HepG2 (cell line): Measurements from ENCODE around the gene TTC9. TPM values are rescaled to one million over a fixed set of nuclear protein-coding genes. Genes with fewer than 3 reads are reported as not detected.

Experiments used
- ATAC-seq: fragments of 200-7000 bp; cut with Tn5 transposase; 3 replicates; pipeline ENCODE4 v1.9.1; 2020; ENCODE audit warnings: mild to moderate bottlenecking, moderate library complexity
- BruUV-seq: library from RNA; stranded (reverse); fragments of 400-500 nt; replicated peaks from 2 replicates; lab custom pipeline; 2021; lab: Mats Ljungman, UMichigan
- CTCF ChIA-PET: fragments of 300-600 bp; formaldehyde crosslinking; extraction: SDS; loops from one replicate; lab custom pipeline; 2021; ENCODE audit warnings: low total read pairs, inconsistent platforms, low intra/inter-chr PET ratio; lab: Yijun Ruan, JAX
- POLR2A ChIA-PET: fragments of 350-600 bp; sonication (Branson Sonifier 250); formaldehyde crosslinking; loops from one replicate; lab custom pipeline; 2020; ENCODE audit warnings: antibody characterized with exemption, inconsistent platforms; lab: Yijun Ruan, JAX
- DNase-seq: peaks from one replicate; pipeline ENCODE4 v3.0.0-alpha.2; 2015; ENCODE audit warnings: low spot score
- FAIRE-seq: peaks from 3 replicates; lab custom pipeline; 2011; peaks lifted over from hg19 to GRCh38; lab: Jason Lieb, UNC
- H2AFZ ChIP-seq: one replicate; pipeline ENCODE4 v1.6.1; 2011; ENCODE audit warnings: low read length, inconsistent platforms
- H3K27ac ChIP-seq: fragments of 300-600 bp; 3 replicates; pipeline ENCODE4 v1.8.0; 2011; ENCODE audit warnings: mixed run types, mild to moderate bottlenecking, mixed read lengths, low read length, inconsistent platforms; ENCODE audit not compliant: insufficient read depth; ENCODE audit errors: extremely low read length
- H3K27me3 ChIP-seq, 2 experiments: fragments of 200-600 bp in 1 of 2; 2 replicates in 1 of 2; 3 replicates in 1 of 2; pipeline versions ENCODE4 v1.6.0 to v1.8.0; 2011; ENCODE audit warnings: low read length in 2 of 2, mild to moderate bottlenecking in 2 of 2, moderate library complexity in 2 of 2, inconsistent platforms in 1 of 2; ENCODE audit not compliant: insufficient read depth in 2 of 2, control insufficient read depth in 1 of 2
- H3K36me3 ChIP-seq, 2 experiments: fragments of 200-600 bp in 1 of 2; replicated peaks in 1 of 2; 2 replicates in 1 of 2; 3 replicates in 1 of 2; pipeline versions ENCODE4 v1.5.1 to v1.8.0; 2011; ENCODE audit warnings: low read length in 2 of 2, inconsistent platforms in 1 of 2; ENCODE audit not compliant: insufficient read depth in 2 of 2, control insufficient read depth in 1 of 2
- H3K4me1 ChIP-seq: 2 replicates; pipeline ENCODE4 v1.5.1; 2012; ENCODE audit warnings: low read length, inconsistent platforms; ENCODE audit not compliant: insufficient read depth
- H3K4me2 ChIP-seq: 2 replicates; pipeline ENCODE4 v1.6.0; 2011; ENCODE audit warnings: low read depth, low read length, inconsistent platforms
- H3K4me3 ChIP-seq, 3 experiments: fragments of 200-600 bp in 1 of 3; sonication (generic), shearing (Covaris generic) in 1 of 3; replicated peaks in 1 of 3; 2 replicates each; pipeline ENCODE4 v1.5.1; 2011 to 2016; ENCODE audit warnings: low read length in 3 of 3, inconsistent platforms in 2 of 3, low read depth in 2 of 3, mild to moderate bottlenecking in 2 of 3, control low read depth in 1 of 3, mixed read lengths in 1 of 3; ENCODE audit not compliant: insufficient read depth in 1 of 3
- H3K79me2 ChIP-seq: one replicate; pipeline ENCODE4 v1.6.1; 2011; ENCODE audit warnings: low read length, inconsistent platforms; ENCODE audit not compliant: insufficient read depth
- H3K9ac ChIP-seq: 2 replicates; pipeline ENCODE4 v1.6.0; 2011; ENCODE audit warnings: mild to moderate bottlenecking, low read depth, low read length, inconsistent platforms; ENCODE audit not compliant: insufficient read depth
- H3K9me3 ChIP-seq: 2 replicates; pipeline ENCODE4 v1.5.1; 2012; ENCODE audit warnings: mild to moderate bottlenecking, low read length
- H4K20me1 ChIP-seq: 2 replicates; pipeline ENCODE4 v1.6.0; 2011; ENCODE audit warnings: inconsistent platforms, mild to moderate bottlenecking, low read length, moderate library complexity; ENCODE audit not compliant: insufficient read depth
- EZH2 ChIP-seq: conservative IDR thresholded peaks from 2 replicates; pipeline ENCODE4 v1.6.1; 2012; ENCODE audit warnings: mild to moderate bottlenecking, low read depth, low read length, moderate library complexity
- GABPA ChIP-seq, 2 experiments: IDR thresholded peaks; 2 replicates each; pipeline ENCODE4 v1.6.1; 2011 to 2016; ENCODE audit warnings: low read depth in 2 of 2, low read length in 1 of 2, missing biosample characterization in 1 of 2, missing genetic modification characterization in 1 of 2
- HDAC2 ChIP-seq: sonication (generic); formaldehyde crosslinking; IDR thresholded peaks from 2 replicates; pipeline ENCODE4 v1.4.0; 2020; ENCODE audit warnings: missing genetic modification reagents
- TFAP4 ChIP-seq: sonication (generic); IDR thresholded peaks from 2 replicates; pipeline ENCODE4 v1.6.1; 2016; ENCODE audit warnings: low read depth, borderline replicate concordance
- THYN1 ChIP-seq: sonication (generic); formaldehyde crosslinking; IDR thresholded peaks from 2 replicates; pipeline ENCODE4 v1.8.1; 2023; ENCODE audit warnings: low read depth, mild to moderate bottlenecking, moderate library complexity, missing genetic modification reagents, borderline replicate concordance
- ZBTB34 ChIP-seq: sonication (generic); formaldehyde crosslinking; IDR thresholded peaks from 2 replicates; pipeline ENCODE4 v1.8.0; 2022; ENCODE audit warnings: mild to moderate bottlenecking, missing genetic modification reagents
- ZSCAN31 ChIP-seq: sonication (generic); formaldehyde crosslinking; IDR thresholded peaks from 2 replicates; pipeline ENCODE4 v1.5.0; 2020; ENCODE audit warnings: low read depth, mild to moderate bottlenecking, missing genetic modification reagents
- WGBS: methylation state at CpG from one replicate; pipeline ENCODE4 v1.1.6; 2017; ENCODE audit warnings: low lambda C conversion rate; 5-methylcytosine and 5-hydroxymethylcytosine counted together
- in situ Hi-C: cut with HindIII; loops from 2 replicates; pipeline ENCODE4 v1.10.0; 2017; ENCODE audit warnings: low pct_unique_long_range_greater_than_20kb; ENCODE audit not compliant: extremely low pct_ligation_motif_present
- intact Hi-C: fragments of 100-400 bp; cut with micrococcal nuclease; formaldehyde crosslinking; loops from one replicate; pipeline ENCODE4 v1.10.0; 2022; ENCODE audit not compliant: unreplicated experiment
- polyA plus RNA-seq, 8 experiments: library from polyadenylated mRNA; depleted of rRNA in 3 of 8; stranded (reverse) in 7 of 8; unstranded in 1 of 8; fragments of >200 nt; fragmentation: Illumina TruSeq in 4 of 8; extraction: Trizol in 4 of 8; gene quantifications; 2 replicates each; pipeline versions ENCODE4 v1.2.1 to v1.2.3, GENCODE V29; 2011 to 2016; ENCODE audit warnings: low read depth in 4 of 8, missing spikeins in 1 of 8, mixed read lengths in 1 of 8; ENCODE audit not compliant: insufficient read depth in 1 of 8
- total RNA-seq, 5 experiments: library from RNA; depleted of rRNA; stranded (reverse); fragments of >200 nt; fragmentation: Illumina TruSeq; extraction: Trizol; gene quantifications; 2 replicates each; pipeline ENCODE4 v1.2.3, GENCODE V29; 2016; ENCODE audit warnings: low read depth in 1 of 5
- TF ChIP-seq, protein P1 (sequence below): sonication (generic); formaldehyde crosslinking; IDR thresholded peaks from 2 replicates; pipeline ENCODE4 v1.8.1; 2023; ENCODE audit warnings: missing genetic modification reagents, inconsistent platforms, borderline replicate concordance

Gene TTC9
- total and polyA plus RNA-seq, 2 of the 13 experiments (the other 11 are each of a cell fraction or from before 2014, with no cell fraction given) = 0.13 to 0.30 TPM

DNA sequence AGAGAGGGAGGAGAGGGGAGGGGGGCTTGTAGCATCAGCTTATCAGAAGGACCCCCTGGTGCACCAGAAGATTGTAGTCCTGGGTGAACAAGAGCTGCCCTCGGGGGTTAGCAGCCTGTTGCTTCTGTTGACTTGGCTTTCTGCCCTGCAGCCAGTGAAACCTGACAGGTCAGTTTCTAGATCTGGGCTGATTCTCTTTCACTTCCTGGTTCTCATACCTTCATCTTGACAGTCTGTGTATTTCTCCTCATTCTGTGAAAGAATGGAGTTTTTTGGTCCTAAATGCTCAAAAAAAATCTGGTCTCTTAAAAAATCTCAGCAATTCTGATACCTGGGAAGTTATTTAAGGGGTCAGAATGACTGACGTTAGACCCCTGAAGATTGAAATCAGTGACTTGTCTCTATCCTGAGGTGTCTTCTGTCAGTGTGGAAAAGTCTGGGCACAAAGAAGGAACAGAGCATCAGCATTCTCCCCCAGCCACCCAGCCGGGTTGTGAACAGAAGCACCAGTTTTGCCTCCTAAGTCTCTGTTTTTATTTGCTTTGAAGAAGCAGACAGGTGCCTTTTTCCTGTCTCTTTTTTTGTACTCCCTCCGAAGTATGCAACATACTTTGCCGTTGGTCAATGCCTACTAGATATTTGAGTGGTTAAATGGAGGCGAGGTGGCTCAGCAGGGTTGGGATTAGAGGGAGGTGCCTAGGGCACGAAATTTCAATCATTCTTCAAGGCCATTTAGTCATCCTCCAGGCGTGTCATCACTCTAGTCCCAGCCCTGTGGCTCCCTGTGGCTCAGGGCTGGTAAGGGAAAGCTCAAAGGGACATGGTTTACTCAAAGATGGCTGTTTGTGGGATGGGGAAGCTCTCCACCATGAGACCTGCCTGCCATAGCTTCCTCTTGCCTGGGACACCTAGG, 24.0 kb downstream of the TTC9 start:
- Histone ChIP-seq H3K27ac (no peak overlapping the region), H3K79me2 (no peaks in the 10 kb centered on the region), H3K36me3 (no peaks in the 10 kb centered on the region), H2AFZ (no peak overlapping the region), H3K4me3 (no peak overlapping the region), H3K9me3 (no peaks in the 10 kb centered on the region), H4K20me1 (no peaks in the 10 kb centered on the region), H3K4me1 (no peaks in the 10 kb centered on the region), H3K9ac (no peak overlapping the region), H3K4me2 (no peak overlapping the region), H3K27me3 (no peaks in the 10 kb centered on the region)
- 36% methylated on average over 7 of the region's 8 CpGs for WGBS
- DNase-seq (no peak), ATAC-seq (no peak), FAIRE-seq (no peak)
- TF ChIP-seq ZSCAN31 (CRISPR knock-in tag) = no peak
- TF ChIP-seq, protein P1, sequence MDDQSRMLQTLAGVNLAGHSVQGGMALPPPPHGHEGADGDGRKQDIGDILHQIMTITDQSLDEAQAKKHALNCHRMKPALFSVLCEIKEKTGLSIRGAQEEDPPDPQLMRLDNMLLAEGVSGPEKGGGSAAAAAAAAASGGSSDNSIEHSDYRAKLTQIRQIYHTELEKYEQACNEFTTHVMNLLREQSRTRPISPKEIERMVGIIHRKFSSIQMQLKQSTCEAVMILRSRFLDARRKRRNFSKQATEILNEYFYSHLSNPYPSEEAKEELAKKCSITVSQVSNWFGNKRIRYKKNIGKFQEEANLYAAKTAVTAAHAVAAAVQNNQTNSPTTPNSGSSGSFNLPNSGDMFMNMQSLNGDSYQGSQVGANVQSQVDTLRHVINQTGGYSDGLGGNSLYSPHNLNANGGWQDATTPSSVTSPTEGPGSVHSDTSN (CRISPR knock-in tag) = no peak
- no peak for TF ChIP-seq THYN1 (CRISPR knock-in tag)
- TF ChIP-seq TFAP4 = no peak
- TF ChIP-seq HDAC2 (CRISPR knock-in tag) = no peak
- no peak for TF ChIP-seq GABPA (IDR thresholded peaks at IDR 0.05; ENCODE audit: low read depth, low read length)
- TF ChIP-seq GABPA (CRISPR knock-in tag; IDR thresholded peaks at IDR 0.05; ENCODE audit: low read depth) = no peak
- no peak for TF ChIP-seq ZBTB34 (CRISPR knock-in tag)
- TF ChIP-seq EZH2 = no peak
- ChIA-PET CTCF (no interaction called here), POLR2A (no interaction called here)
- intact Hi-C loops (no loop called here), in situ Hi-C loops (no loop called here)
- BruUV-seq = no TSS peak
